ENCODE measurements around the gene TP53I13. TPM values are rescaled to one million over a fixed set of nuclear protein-coding genes. Genes with fewer than 3 reads are reported as not detected.
A peak's percentile ranks its signal among the peaks of the same experiment; 100 is the strongest.

Gene TP53I13
- total RNA-seq, 2 experiments from 2014 or later, result 20.8 to 27.5 TPM

- peak overlapping the region; percentile 86 for H3K4me2 ChIP-seq (ENCODE audit: low read length)
- no peaks in the 10 kb centered on the region for H3K79me2 ChIP-seq (ENCODE audit: insufficient read depth, low read depth, low read length)
- no peaks in the 10 kb centered on the region for H3K9me3 ChIP-seq (ENCODE audit: low read length)
- no peak overlapping the region for H3K4me3 ChIP-seq (ENCODE audit: low read depth, low read length, poor library complexity, severe bottlenecking)
- intact Hi-C loops (cut with micrococcal nuclease; ENCODE audit: unreplicated experiment), result loop anchor here (5.0 kb wide), 3 partner anchors 33 to 477 kb away; no protein-coding TSS in a partner anchor
- POLR2A ChIA-PET, result interaction anchor here (0.5 to 0.9 kb wide), 3 partner anchors 8 to 474 kb away, joined by 3 read pairs; no protein-coding TSS in a partner anchor
- no TSS peak for BruUV-seq (replicated peaks)
- peaks cover 43% of the 10 kb centered on the region for H3K4me1 ChIP-seq (ENCODE audit: insufficient read depth, low read length, poor library complexity, severe bottlenecking)
- TF ChIP-seq EZH2phosphoT487 (IDR thresholded peaks at IDR 0.05; ENCODE audit: borderline replicate concordance, low read depth, low read length) (no peak), CTCF (conservative IDR thresholded peaks at IDR 0.05; ENCODE audit: low read length) (no peak)
- no peak for DNase-seq (ENCODE audit: low spot score)
- H3K9me2 ChIP-seq (ENCODE audit: insufficient read depth, low read length), result no peaks in the 10 kb centered on the region
- no peak overlapping the region for H3K27ac ChIP-seq (ENCODE audit: low read depth, low read length, poor library complexity, severe bottlenecking)
- H2AFZ ChIP-seq (ENCODE audit: low read length), result no peak overlapping the region
- 0 out of 2 replicates have a peak, but pooled peaks cover 10% of the 10 kb centered on the region for H4K20me1 ChIP-seq (ENCODE audit: insufficient read depth, low read length)
- 0 out of 2 replicates have a peak, but pooled peaks cover 5% of the 10 kb centered on the region for H3K36me3 ChIP-seq (ENCODE audit: insufficient read depth, low read length)
- CTCF ChIA-PET (ENCODE audit: unreplicated experiment), result no interaction called here
Observed at GRCh38 chr17:29615048-29615385, 46.5 kb downstream of the TP53I13 start.

DNA sequence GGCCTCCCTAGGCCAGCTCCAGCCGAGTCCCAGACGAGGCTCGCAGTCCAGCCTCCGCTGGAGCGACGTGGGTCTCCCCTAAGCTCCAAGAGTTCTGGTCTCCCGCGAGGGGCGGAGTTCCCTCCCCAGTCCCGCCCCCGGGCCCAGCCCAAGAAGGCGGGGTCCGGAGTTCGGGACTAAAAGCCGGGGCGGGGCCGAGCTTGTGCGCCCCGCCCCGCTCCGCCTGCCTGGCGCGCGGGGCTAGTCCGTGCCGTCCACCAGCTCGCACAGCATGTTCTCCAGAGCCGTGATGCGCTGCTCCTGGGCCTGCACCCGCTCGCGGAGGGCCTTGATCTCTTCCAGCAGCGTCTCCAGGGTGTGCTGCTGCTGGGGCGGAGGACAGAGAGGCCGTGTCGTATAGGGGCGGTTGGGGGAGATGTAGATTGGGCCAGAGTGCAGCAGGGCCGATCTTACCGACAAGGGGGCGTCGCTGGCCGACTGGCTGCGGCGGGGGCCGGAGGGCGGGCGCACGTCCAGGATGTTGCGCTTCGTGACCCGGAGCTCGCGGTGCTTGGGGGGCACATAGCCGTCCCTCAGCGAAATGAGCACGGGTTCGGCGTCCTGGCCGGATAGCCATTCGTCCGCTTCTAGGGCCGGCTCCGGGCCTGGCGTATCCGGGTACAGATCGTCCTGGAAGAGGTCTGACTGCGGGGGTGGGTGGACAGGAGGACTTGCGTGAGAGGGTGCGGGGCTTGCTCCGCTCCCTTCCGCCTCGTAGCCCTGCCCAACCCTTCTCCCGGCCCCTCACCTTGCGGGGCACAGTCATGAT is 47.2 kb downstream of the TP53I13 start:
- no peak for TF ChIP-seq CTCF (conservative IDR thresholded peaks at IDR 0.05; ENCODE audit: low read length)
- TF ChIP-seq EZH2phosphoT487 (IDR thresholded peaks at IDR 0.05; ENCODE audit: borderline replicate concordance, low read depth, low read length), result no peak
- Histone ChIP-seq H3K9me2 (ENCODE audit: insufficient read depth, low read length) (no peaks in the 10 kb centered on the region), H4K20me1 (ENCODE audit: insufficient read depth, low read length) (0 out of 2 replicates have a peak, but pooled peaks cover 10% of the 10 kb centered on the region), H3K27ac (ENCODE audit: low read depth, low read length, poor library complexity, severe bottlenecking) (no peak overlapping the region), H3K9me3 (ENCODE audit: low read length) (no peaks in the 10 kb centered on the region), H3K79me2 (ENCODE audit: insufficient read depth, low read depth, low read length) (no peaks in the 10 kb centered on the region), H3K4me3 (ENCODE audit: low read depth, low read length, poor library complexity, severe bottlenecking) (peak overlapping the region; percentile 50), H3K4me2 (ENCODE audit: low read length) (peak overlapping the region; percentile 86), H3K4me1 (ENCODE audit: insufficient read depth, low read length, poor library complexity, severe bottlenecking) (peaks cover 43% of the 10 kb centered on the region), H2AFZ (ENCODE audit: low read length) (no peak overlapping the region), H3K36me3 (ENCODE audit: insufficient read depth, low read length) (0 out of 2 replicates have a peak, but pooled peaks cover 5% of the 10 kb centered on the region)
- POLR2A ChIA-PET, result interaction anchor here (0.5 to 0.9 kb wide), 3 partner anchors 8 to 475 kb away, joined by 3 read pairs; no protein-coding TSS in a partner anchor
- intact Hi-C loops (cut with micrococcal nuclease; ENCODE audit: unreplicated experiment), result loop anchor here (5.0 kb wide), 3 partner anchors 33 to 477 kb away; no protein-coding TSS in a partner anchor
- CTCF ChIA-PET (ENCODE audit: unreplicated experiment), result interaction anchor here (0.6 kb wide), 1 partner anchor 9 kb away, joined by 3 read pairs; no protein-coding TSS in a partner anchor
- peak; percentile 85 for DNase-seq (ENCODE audit: low spot score)
- no TSS peak for BruUV-seq (replicated peaks)
